Tracheal epithelial cell (primary cell): ENCODE measurements around the gene TAF11L11. TPM values are rescaled to one million over a fixed set of nuclear protein-coding genes. Genes with fewer than 3 reads are reported as not detected.

ENCODE experiments used
- total RNA-seq: library from RNA; depleted of rRNA; stranded (reverse); fragments of >200 nt; gene quantifications from 2 replicates; pipeline ENCODE4 v1.2.1, GENCODE V29; 2014

Gene TAF11L11
- 0.24 TPM in 1 of 2 replicates, not detected in the other for total RNA-seq

DNA sequence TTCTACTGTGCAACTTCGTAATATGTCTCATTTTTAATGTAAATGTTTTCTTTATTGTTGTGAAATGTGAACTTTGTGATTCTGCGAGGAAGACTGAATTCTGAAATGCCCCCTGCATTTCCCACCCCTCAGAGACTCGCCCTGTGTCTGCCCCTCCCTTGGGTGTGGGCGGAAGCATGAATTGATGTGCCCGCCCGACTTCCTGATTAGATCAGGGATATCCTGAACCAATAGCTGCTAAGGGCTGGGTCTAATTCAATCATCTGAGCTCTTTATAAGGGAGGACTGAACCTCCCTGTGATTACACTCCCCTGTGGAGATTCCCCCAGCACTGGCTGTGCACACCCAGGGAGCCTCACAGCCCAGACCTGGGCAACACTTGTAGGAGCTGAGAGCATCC lies at the start of gene TAF11L11:
TSS of gene TAF11L11 (plus strand) at position 304 of the 400 bp plus-strand sequence.

DNA sequence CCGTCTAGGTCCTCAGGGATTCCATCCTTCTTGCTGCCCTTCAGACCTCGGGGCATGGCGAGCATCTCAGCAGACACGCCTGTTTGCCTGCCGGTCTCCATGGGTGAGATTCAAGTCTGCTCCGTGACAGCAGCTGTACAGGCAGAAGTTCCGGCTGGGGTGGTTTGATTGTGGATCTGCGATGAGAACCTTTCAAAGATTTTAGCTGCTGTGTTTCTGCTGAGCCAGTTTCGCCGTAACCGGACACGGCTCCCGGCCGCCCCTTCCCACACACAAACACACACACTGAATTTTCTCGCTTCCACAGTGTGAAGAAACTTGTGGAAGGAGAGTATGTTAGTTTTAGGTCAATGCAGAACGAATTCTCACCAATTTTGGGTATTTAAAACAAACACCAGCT lies 18.3 kb upstream of the TAF11L11 start, which contains the start of gene TAF11L7:
TSS of gene TAF11L7 (minus strand) at position 101 of the 400 bp plus-strand sequence.

DNA sequence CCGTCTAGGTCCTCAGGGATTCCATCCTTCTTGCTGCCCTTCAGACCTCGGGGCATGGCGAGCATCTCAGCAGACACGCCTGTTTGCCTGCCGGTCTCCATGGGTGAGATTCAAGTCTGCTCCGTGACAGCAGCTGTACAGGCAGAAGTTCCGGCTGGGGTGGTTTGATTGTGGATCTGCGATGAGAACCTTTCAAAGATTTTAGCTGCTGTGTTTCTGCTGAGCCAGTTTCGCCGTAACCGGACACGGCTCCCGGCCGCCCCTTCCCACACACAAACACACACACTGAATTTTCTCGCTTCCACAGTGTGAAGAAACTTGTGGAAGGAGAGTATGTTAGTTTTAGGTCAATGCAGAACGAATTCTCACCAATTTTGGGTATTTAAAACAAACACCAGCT lies 13.1 kb upstream of the TAF11L11 start, which contains the start of gene TAF11L8:
TSS of gene TAF11L8 (minus strand) at position 101 of the 400 bp plus-strand sequence.

DNA sequence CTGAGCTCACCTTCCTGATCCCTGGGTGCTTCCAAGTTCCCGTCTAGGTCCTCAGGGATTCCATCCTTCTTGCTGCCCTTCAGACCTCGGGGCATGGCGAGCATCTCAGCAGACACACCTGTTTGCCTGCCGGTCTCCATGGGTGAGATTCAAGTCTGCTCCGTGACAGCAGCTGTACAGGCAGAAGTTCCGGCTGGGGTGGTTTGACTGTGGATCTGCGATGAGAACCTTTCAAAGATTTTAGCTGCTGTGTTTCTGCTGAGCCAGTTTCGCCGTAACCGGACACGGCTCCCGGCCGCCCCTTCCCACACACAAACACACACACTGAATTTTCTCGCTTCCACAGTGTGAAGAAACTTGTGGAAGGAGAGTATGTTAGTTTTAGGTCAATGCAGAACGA lies 9.7 kb upstream of the TAF11L11 start, which contains the start of gene TAF11L9:
TSS of gene TAF11L9 (minus strand) at position 140 of the 400 bp plus-strand sequence.

DNA sequence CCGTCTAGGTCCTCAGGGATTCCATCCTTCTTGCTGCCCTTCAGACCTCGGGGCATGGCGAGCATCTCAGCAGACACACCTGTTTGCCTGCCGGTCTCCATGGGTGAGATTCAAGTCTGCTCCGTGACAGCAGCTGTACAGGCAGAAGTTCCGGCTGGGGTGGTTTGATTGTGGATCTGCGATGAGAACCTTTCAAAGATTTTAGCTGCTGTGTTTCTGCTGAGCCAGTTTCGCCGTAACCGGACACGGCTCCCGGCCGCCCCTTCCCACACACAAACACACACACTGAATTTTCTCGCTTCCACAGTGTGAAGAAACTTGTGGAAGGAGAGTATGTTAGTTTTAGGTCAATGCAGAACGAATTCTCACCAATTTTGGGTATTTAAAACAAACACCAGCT lies 6.3 kb upstream of the TAF11L11 start, which contains the start of gene TAF11L10:
TSS of gene TAF11L10 (minus strand) at position 101 of the 400 bp plus-strand sequence.

DNA sequence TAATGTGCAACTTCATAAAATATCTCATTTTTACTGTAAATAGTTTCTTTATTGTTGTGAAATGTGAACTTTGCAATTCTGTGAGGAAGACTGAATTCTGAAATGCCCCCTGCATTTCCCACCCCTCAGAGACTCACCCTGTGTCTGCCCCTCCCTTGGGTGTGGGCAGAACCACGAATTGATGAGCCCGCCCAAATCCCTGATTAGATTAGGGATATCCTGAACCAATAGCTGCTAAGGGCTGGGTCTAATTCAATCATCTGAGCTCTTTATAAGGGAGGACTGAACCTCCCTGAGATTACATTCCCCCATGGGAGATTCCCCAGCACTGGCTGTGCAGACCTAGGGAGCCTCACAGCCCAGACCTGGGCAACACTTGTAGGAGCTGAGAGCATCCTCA lies 6.1 kb downstream of the TAF11L11 start, which contains the start of gene TAF11L12:
TSS of gene TAF11L12 (plus strand) at position 301 of the 400 bp plus-strand sequence.

DNA sequence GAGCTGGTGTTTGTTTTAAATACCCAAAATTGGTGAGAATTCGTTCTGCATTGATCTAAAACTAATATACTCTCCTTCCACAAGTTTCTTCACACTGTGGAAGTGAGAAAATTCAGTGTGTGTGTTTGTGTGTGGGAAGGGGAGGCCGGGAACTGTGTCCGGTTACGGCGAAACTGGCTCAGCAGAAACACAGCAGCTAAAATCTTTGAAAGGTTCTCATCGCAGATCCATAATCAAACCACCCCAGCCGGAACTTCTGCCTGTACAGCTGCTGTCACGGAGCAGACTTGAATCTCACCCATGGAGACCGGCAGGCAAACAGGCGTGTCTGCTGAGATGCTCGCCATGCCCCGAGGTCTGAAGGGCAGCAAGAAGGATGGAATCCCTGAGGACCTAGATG lies 27.8 kb downstream of the TAF11L11 start, which contains the start of gene TAF11L13:
TSS of gene TAF11L13 (plus strand) at position 301 of the 400 bp plus-strand sequence.

DNA sequence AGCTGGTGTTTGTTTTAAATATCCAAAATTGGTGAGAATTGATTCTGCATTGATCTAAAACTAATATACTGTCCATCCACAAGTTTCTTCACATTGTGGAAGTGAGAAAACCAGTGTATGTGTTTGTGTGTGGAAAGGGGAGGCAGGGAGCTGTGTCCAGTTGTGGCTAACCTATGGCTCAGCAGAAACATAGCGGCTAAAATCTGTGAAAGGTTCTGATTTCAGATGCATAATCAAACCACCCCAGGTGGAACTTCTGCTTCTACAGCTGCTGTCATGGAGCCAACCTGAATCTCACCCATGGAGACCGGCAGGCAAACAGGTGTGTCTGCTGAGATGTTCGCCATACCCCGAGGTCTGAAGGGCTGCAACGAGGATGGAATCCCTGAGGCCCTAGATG lies 30.2 kb downstream of the TAF11L11 start, which contains the start of gene TAF11L14:
TSS of gene TAF11L14 (plus strand) at position 301 of the 400 bp plus-strand sequence.

Other genes with a start within 250 kb of the TAF11L11 start
- gene TAF11L2, start 106.0 kb upstream of the TAF11L11 start, total RNA-seq: not detected in 2 replicates
- not detected in 2 replicates for gene TAF11L3, start 85.8 kb upstream of the TAF11L11 start, total RNA-seq
- gene TAF11L4, start 82.4 kb upstream of the TAF11L11 start, total RNA-seq: not detected in 2 replicates
- gene TAF11L5, start 78.9 kb upstream of the TAF11L11 start, total RNA-seq: not detected in 2 replicates
- not detected in 2 replicates for gene TAF11L6, start 75.5 kb upstream of the TAF11L11 start, total RNA-seq
- gene TAF11L7, start 18.4 kb upstream of the TAF11L11 start, total RNA-seq: not detected in 2 replicates
- gene TAF11L8, start 13.2 kb upstream of the TAF11L11 start, total RNA-seq: not detected in 2 replicates
- not detected in 2 replicates for gene TAF11L9, start 9.8 kb upstream of the TAF11L11 start, total RNA-seq
- not detected in 2 replicates for gene TAF11L10, start 6.4 kb upstream of the TAF11L11 start, total RNA-seq
- gene TAF11L12, start 6.2 kb downstream of the TAF11L11 start, total RNA-seq: 0.48 and 1.3 TPM in 2 replicates
- not detected in 2 replicates for gene TAF11L13, start 27.9 kb downstream of the TAF11L11 start, total RNA-seq
- gene TAF11L14, start 30.3 kb downstream of the TAF11L11 start, total RNA-seq: not detected in 2 replicates